Chondrocyte (in vitro differentiated cells): ENCODE results near the gene DNAJB6. TPM values are rescaled to one million over a fixed set of nuclear protein-coding genes. Genes with fewer than 3 reads are reported as not detected.
A peak's percentile ranks its signal among the peaks of the same experiment; 100 is the strongest.

Source experiments
- DNase-seq: peaks from one replicate; pipeline ENCODE4 v3.0.0; 2021; ENCODE audit warnings: mixed read lengths, low spot score
- H3K27ac Mint-ChIP-seq: one replicate; pipeline ENCODE4 v1.8.0; 2021; ENCODE audit warnings: mild to moderate bottlenecking, moderate library complexity, mixed read lengths; ENCODE audit not compliant: unreplicated experiment
- H3K27me3 Mint-ChIP-seq: 2 replicates; pipeline ENCODE4 v1.8.0; 2021; ENCODE audit warnings: low read depth, mixed read lengths
- H3K36me3 Mint-ChIP-seq: 2 replicates; pipeline ENCODE4 v1.8.0; 2021; ENCODE audit warnings: low read depth, mixed read lengths
- H3K4me1 Mint-ChIP-seq: 2 replicates; pipeline ENCODE4 v1.8.0; 2021; ENCODE audit warnings: low read depth, mild to moderate bottlenecking, mixed read lengths
- H3K4me3 Mint-ChIP-seq: one replicate; pipeline ENCODE4 v1.8.0; 2021; ENCODE audit warnings: mild to moderate bottlenecking, moderate library complexity, mixed read lengths; ENCODE audit not compliant: unreplicated experiment
- H3K9me3 Mint-ChIP-seq: 2 replicates; pipeline ENCODE4 v1.8.0; 2021; ENCODE audit warnings: low read depth, mixed read lengths
- total RNA-seq: library from RNA; stranded (reverse); gene quantifications from 3 replicates; pipeline ENCODE4 v1.2.1, GENCODE V29; 2021
- TF ChIP-seq, protein P1 (sequence below): fragments of 200-600 bp; sonication (generic); IDR thresholded peaks from 2 replicates; pipeline ENCODE4 v1.5.0; 2021; ENCODE audit warnings: antibody characterized with exemption, mild to moderate bottlenecking, moderate library complexity

Gene DNAJB6
- total RNA-seq, 1 donor from 2014 or later: 108 TPM

- no peak for DNase-seq
- TF ChIP-seq, protein P1, sequence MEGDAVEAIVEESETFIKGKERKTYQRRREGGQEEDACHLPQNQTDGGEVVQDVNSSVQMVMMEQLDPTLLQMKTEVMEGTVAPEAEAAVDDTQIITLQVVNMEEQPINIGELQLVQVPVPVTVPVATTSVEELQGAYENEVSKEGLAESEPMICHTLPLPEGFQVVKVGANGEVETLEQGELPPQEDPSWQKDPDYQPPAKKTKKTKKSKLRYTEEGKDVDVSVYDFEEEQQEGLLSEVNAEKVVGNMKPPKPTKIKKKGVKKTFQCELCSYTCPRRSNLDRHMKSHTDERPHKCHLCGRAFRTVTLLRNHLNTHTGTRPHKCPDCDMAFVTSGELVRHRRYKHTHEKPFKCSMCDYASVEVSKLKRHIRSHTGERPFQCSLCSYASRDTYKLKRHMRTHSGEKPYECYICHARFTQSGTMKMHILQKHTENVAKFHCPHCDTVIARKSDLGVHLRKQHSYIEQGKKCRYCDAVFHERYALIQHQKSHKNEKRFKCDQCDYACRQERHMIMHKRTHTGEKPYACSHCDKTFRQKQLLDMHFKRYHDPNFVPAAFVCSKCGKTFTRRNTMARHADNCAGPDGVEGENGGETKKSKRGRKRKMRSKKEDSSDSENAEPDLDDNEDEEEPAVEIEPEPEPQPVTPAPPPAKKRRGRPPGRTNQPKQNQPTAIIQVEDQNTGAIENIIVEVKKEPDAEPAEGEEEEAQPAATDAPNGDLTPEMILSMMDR: no peak
- peaks cover 24% of the 10 kb centered on the region for H3K4me1 Mint-ChIP-seq
- peak overlapping the region; percentile 46 for H3K4me3 Mint-ChIP-seq
- no peaks in the 10 kb centered on the region for H3K36me3 Mint-ChIP-seq
- H3K27ac Mint-ChIP-seq: peak overlapping the region; percentile 97
- H3K9me3 Mint-ChIP-seq: no peaks in the 10 kb centered on the region
- H3K27me3 Mint-ChIP-seq: no peaks in the 10 kb centered on the region
Measured at GRCh38 chr7:157309988-157310668, 26.7 kb upstream of the DNAJB6 start.

DNA sequence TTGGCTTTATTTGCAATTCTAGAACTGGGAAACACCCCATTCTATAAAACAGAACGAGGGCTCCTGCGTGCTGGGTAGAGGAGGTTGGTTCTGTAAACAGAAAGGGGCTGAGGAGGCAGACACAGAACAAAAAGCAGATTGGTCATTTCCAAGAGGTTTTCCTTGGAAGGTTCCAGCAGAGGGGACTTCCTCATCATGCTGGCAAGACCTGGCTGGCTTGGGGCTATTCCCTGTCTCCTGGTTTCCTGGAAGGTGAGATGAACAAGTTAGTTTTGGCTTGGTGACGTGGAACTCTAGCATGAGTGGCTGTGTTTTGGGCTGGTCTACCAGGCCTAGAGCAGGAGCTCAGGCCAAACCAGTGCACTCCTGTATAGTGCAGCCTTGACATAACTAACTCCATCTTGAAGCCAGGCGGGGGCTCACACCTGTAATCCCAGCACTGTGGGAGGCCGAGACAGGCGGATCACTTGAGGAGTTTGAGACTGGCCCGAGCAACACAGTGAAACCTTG, 26.1 kb upstream of the DNAJB6 start:
- Mint-ChIP-seq H3K9me3 (no peaks in the 10 kb centered on the region), H3K36me3 (no peaks in the 10 kb centered on the region), H3K4me3 (no peak overlapping the region), H3K27me3 (no peaks in the 10 kb centered on the region), H3K27ac (peak overlapping the region; percentile 97), H3K4me1 (peaks cover 24% of the 10 kb centered on the region)
- TF ChIP-seq, protein P1: no peak
- DNase-seq: no peak

- H3K4me3 Mint-ChIP-seq: no peak overlapping the region
- no peaks in the 10 kb centered on the region for H3K9me3 Mint-ChIP-seq
- no peaks in the 10 kb centered on the region for H3K27me3 Mint-ChIP-seq
- no peak for DNase-seq
- TF ChIP-seq, protein P1: no peak
- H3K4me1 Mint-ChIP-seq: peaks cover 24% of the 10 kb centered on the region
- H3K27ac Mint-ChIP-seq: no peak overlapping the region
- no peaks in the 10 kb centered on the region for H3K36me3 Mint-ChIP-seq
Measured at GRCh38 chr7:157312941-157313340, 23.9 kb upstream of the DNAJB6 start.

DNA sequence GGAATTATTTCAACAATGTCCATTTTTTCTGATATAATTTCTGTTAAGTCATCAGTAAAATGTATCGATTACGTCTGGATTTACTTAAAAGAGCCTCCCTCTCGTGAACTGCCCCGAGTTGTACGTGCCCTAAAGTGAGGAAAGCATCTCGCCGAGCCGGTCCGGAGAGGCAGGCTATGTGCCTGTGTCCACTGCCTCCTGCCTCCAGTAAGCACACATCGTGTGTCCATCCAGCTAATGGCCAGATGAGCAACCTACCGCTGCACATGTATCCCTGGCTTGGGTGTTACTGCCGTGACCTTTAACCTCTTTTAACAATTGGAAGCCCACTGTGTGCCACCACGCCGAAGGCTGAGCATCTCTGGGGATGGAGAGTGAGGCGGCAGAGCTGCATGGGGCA, 23.2 kb upstream of the DNAJB6 start:
- no peak overlapping the region for H3K4me3 Mint-ChIP-seq
- peaks cover 28% of the 10 kb centered on the region for H3K4me1 Mint-ChIP-seq
- no peaks in the 10 kb centered on the region for H3K27me3 Mint-ChIP-seq
- H3K9me3 Mint-ChIP-seq: no peaks in the 10 kb centered on the region
- no peaks in the 10 kb centered on the region for H3K36me3 Mint-ChIP-seq
- no peak overlapping the region for H3K27ac Mint-ChIP-seq
- TF ChIP-seq, protein P1: no peak
- no peak for DNase-seq

- DNase-seq: no peak
- no peaks in the 10 kb centered on the region for H3K36me3 Mint-ChIP-seq
- peaks cover 6% of the 10 kb centered on the region for H3K4me1 Mint-ChIP-seq
- no peaks in the 10 kb centered on the region for H3K9me3 Mint-ChIP-seq
- H3K27me3 Mint-ChIP-seq: no peaks in the 10 kb centered on the region
- H3K27ac Mint-ChIP-seq: peak overlapping the region; percentile 63
- TF ChIP-seq, protein P1: no peak
- no peak overlapping the region for H3K4me3 Mint-ChIP-seq
Measured at GRCh38 chr7:157318015-157318706, 18.6 kb upstream of the DNAJB6 start.
